GM19239 (cell line): ENCODE measurements around the gene TP53AIP1.

Experiments used
- DNase-seq: peaks from one replicate; pipeline ENCODE4 v3.0.0; 2011; ENCODE audit warnings: low spot score; ENCODE audit not compliant: insufficient read length
- FAIRE-seq: peaks from 2 replicates; lab custom pipeline; 2011; peaks lifted over from hg19 to GRCh38; lab: Jason Lieb, UNC

Gene TP53AIP1

DNA sequence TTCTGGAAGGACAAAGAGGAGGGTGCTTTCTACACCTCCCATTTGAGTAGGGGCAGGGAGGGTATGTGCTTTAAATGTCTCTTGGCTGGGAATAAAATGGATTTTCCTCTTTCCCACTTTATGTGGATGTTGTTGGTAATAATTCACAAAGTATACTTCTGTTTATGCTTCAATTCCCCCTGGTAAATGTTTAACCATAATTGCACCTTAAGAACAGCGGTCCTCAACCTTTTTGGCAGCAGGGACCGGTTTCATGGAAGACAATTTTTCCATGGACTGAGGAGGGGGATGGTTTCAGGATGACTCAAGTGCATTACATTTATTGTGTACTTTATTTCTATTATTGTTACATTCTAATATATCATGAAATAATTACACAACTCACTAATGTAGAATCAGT is 4.0 kb upstream of the TP53AIP1 start:
- FAIRE-seq: no peak
- no peak for DNase-seq

DNA sequence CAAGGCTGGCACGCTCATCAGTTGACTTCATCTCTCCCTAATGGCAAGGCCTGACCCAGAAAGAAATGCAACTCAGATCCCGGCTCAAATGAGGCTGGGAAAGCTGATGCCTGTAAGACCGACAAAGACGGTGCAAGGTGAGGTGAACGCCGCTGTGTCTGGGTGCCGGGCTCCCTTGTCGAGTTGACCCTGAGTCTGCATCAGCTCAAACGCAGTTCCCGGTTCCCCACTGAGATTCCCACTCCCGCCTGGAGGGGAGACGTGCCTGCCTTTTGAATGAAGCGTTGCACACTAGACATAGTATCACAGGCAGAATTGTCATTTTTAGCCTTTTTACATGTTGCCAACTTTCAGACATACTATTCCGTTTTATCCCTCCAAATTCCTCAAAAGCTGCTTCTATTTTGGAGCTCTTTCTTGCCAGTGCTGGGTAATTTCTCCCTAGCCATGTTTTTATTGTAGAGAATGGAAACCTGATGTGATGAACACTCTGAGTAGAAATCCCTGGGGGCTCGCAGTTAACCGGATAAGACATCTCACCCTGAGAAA is 831 bp upstream of the TP53AIP1 start:
- no peak for DNase-seq
- no peak for FAIRE-seq

DNA sequence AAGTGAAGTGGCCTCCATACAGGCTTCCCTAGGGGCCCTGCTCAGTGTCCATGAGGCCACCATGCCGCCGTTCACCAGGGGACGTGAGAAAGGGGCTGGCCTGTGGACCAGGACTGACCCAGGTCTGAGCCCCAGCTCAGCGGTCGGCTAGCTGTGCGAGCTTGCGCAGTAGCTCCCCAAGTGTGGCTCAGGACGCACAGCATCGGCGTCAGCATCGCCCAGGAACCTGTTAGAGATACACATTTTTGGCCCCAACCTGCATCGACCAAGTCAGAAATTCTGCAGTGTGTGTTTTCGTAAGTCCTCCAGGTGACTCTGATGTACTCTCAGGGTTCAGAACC is 429 bp downstream of the TP53AIP1 start:
- FAIRE-seq: no peak
- no peak for DNase-seq

DNA sequence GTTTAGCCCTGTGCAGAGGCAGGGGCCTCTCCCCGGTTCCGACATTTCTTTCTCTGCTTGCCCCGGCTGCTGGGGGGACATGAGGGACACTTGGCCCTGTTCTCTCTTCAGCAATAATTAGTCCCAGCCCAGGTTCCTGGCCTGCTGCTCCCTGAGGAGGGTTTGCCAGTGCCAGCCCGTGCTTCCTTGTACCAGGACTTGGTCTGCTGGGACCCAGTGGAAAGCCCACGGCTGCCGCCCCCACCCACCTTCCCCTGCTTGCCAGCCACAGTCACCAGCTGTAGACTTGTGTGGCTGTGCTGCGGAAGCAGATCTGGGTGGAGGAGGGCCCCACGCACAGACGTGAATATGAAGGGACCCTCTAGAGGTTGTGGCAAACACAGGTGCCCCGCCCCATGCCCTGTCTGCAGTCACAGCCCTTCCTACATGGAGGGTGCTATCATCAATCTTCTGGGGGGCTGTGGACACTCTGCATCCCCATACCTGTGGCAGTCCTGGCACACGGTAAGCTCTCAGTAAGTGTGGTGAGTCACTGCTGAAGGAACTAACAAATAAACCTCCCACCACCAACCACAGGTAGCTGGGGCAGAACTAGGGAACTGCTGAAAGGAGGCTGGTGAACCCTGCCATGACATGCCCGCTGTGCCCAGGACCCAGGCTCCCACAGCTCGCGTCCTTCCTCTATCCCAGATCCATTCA is 949 bp downstream of the TP53AIP1 start:
- DNase-seq (no peak), FAIRE-seq (no peak)

DNA sequence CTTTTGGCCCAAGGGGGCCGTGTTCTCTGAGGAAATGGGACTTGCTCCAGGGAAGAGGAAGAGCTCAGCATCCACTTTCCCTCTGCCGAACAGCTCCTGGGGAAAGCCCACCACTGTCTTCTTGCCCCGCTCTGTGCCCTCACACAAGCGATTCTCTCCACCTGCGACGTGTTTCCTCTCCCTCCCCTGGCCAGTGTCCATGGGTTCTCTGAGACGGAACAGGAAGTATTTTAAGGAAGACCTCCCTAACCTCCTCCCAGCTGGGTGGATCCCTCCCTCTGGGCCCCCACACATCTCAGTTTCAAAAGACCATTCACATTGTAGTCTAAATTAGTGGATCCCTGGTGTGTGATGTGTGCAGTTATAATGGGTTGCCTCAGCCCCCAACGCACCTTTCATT is 1.6 kb downstream of the TP53AIP1 start:
- DNase-seq (no peak), FAIRE-seq (no peak)

DNA sequence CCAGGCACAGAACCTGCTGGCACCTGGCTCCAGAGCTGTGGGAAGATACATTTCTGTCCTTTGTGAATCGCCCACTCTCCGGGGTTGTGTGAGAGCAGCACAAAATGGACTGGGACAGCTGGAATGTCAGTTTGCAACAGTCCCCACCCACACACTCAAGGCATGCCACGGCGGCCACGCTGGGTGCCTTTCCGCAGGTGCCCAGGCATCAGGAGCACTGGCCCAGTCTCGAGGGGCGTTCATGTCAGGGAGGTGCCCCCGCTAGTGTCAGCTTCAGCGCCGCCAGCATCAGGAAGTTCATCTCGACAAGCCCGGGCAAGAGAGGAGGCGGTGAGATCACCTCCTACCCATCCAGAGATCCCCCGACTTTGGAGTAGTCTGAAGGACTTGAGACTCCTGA is 2.1 kb downstream of the TP53AIP1 start:
- FAIRE-seq: no peak
- DNase-seq: no peak

DNA sequence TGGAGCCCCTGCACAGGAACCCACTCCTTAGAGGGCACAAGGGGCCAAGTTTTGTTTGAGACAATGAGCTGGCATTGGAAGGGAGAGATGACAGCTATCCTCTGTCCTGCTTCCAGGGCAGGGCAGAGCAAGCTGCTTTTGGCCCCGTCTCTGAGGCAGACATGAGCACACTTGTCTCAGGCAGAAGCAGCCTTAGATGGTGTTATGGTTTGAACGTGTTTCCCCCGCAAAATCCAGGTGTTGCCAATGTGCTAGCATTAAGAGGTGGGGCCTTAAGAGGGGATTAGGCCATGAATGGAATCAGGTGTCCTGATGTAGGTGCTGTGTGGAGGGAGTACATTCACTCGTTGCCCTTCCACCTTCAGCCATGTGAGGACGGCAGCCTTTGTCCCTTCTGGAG is 2.5 kb downstream of the TP53AIP1 start:
- no peak for FAIRE-seq
- DNase-seq: no peak

DNA sequence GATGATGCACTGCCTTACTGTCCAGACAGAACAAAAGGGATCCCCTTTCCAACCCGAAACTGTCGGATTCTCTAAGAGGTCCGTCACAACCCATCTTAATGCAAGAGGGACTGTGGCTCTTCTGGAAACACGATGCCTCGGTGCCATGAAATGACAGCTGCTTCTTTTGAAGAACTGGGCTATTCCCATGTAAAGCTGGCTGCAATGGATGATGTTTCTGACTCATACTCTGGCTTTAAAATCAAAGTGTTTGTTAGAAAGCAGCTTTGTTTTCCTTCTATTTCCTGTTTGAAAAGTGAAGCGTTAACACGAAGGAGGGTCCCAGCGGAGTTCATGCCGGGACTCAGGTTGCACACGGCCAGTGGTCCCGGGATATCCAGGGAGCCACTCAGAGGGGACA is 3.1 kb downstream of the TP53AIP1 start:
- DNase-seq (no peak), FAIRE-seq (no peak)

DNA sequence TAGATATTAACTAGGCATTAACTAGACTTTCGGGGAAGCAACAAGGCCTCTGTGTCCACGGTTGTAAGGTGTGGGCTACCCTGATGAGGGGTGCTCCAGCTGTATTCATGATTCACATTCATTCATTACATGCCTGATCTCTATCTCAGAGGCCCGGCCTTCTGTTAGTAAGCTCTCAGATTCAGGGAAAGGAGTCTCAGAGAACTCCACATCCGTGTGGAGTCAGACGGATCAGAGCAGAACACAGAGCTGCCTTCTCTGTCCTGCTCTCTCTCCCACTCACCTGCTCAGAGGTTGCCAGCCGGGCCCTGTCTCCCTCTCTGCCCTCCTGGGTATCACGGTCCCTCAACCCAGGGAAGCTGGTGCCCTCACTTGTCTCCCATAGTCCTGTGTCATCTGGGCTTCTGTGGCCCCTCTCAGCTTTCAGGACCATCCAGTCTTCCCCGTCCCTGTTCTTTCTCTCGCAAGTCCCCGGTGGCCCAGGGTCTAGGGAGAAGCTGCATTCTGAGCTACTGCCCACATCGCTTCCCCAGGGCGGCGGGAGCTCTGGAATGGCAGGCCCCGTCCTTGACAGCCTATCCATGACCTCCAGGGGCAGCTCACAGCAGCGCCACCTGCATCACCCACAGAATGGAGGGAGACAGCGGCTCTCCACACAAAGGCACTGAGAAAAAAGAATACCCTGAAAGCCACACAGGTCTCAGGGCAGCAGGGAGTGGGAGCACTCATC is 4.3 kb downstream of the TP53AIP1 start:
- DNase-seq: no peak
- no peak for FAIRE-seq

DNA sequence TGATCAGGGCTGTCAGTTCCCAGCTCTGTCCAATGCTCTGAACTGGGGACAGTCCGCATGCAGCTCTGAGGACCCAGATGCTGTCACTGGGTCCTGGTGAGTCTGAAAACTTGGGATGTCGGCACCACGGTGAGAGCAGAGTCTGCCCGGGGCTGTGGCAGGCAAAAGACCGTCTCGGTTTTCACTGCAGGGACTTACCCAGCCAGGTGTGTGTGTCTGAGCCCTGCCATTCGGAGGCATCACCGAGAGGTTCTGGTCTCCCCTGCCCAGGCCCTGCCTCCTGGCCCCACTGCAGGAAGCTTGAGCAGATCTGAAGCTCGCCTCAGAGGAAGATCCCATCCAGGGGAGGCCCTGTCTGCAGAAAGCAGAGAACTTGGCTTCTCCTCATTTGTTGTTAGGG is 5.2 kb downstream of the TP53AIP1 start:
- FAIRE-seq: no peak
- DNase-seq: no peak

DNA sequence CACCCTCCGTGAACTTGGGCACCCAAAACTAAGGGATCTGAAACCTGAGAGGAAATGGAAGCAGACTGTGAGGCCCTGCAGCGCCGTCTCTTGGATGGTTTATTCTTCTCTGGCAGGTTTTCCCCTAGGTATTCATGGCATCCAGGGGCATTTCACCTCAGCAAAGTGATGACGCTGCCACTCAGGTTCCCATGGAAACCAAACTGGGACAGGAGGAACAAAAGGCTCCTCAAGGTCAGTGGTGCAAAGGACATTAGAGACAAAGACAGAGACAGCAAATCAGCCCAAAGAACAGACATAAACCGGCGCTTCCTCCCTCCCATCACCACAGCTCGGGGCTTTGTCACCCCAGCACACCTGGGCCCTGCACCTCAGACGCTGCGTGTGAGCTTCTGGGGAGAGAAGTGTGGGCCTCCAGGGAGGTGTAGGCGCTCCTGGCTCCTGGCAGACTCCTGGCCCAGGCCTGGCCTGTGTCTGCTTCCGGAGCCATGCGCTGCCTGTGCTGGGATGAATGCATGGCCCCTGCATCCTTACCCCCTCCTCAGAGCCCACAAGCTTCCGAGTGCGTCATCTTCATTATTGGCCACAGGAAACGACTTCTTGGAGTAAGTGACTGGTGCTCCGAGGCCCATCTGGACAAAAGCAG is 5.9 kb downstream of the TP53AIP1 start:
- DNase-seq (no peak), FAIRE-seq (no peak)

DNA sequence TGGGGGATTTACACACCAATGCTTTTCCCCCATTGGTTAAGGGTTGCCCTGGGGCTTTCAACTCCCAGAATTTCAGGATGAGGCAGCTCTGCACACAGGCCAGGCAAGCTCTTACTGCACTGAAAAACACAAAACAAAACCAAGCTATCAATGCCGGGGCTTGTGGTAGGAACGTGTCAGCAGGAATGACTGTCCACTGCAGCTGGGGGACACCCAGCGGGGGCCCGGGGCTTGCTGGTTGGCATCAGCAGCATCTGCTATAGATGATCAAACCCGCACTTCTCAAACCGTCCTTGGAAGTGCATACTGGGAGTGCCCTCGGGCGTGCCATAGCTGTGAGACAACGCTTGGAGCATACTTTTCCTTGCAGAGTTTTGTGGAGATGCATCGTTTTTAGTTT is 7.7 kb downstream of the TP53AIP1 start:
- FAIRE-seq: no peak
- no peak for DNase-seq

DNA sequence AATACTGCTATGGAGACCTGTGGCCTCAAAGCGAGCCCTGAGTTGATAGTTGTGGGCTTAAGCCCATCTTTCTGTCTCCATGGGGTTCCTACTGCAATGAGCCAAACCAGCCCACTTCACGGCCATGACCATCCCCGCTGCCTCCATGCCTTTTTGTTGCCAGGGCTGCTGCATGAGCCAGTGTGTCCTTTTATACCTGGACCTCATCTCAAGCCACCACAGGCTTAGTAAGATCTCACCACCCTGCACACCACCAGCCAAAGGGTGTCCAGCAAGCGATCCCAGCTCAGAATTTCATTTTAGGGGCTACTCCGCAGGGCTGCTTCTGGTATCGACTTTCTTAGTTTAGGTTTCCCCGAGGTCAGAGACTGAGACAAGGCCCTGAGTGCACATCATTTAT is 8.3 kb downstream of the TP53AIP1 start:
- no peak for FAIRE-seq
- no peak for DNase-seq

DNA sequence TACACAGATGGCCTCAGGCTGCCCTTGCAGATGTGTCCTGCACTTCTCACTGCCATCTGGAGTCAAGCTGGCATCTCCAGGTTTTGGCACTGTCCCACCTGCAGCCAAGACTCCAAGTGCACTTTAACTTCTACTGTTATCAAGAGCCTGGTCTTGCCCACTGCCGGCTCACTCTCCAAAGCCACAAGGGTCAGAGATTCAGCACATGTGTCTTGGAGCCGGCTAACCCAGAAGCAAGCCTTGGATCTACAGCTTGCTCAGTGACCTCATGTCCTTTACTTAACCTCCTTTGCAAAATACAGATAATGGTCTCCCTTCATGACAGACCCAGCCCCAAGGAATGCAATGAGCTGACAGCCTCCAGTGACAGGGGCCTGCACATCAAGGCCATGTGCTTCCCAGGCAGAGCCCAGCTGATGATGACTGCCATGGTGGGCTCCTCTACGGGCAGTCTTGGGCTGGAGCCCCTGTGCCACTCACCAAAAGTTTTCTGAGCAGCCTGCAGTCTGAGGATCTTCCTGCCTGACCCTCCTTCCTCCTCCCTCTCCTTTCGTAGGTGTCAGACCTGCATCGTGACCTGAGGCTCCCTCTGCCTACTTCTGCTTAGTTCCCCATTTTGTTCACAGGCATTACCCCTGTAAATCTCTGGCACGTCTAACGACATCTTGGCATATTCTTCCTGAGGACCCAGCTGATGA is 9.0 kb downstream of the TP53AIP1 start:
- DNase-seq (no peak), FAIRE-seq (no peak)

DNA sequence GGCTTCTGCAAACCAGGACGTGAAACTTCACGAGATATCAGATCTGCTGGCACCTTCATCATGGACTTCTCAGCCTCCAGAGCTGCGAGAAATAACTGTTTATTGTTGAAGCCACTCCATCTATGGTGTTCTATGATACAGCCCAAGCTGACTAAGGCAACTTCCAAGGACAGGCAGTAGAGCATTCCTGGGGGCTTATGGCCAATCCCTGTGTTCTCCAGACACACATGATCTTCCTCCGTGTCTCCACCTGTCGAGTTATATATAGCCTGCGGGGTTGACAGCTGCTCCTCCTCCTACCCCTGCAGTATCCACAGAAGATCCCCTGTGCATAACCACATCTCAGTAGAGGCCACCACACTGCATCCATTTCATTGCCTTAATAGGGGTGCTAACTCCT is 11.0 kb downstream of the TP53AIP1 start:
- no peak for FAIRE-seq
- no peak for DNase-seq

DNA sequence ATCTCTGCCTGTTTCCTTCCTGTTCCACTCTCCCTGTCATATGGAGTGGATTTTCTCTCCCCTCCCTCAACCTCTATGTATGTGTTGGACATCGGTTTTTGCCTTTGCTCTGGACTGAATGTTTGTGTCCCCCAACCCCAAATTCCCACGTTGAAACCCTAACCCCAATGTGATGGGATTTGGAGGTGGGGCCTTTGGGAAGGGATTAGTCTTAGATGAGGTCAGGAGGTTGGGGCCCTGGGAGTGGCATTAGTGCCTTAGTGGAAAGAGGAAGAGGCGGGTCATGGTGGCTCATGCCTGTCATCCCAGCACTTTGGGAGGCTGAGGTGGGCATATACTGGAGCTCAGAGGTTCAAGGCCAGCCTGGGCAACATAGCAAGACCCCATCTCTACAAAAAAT is 11.6 kb downstream of the TP53AIP1 start:
- DNase-seq (no peak), FAIRE-seq (no peak)

DNA sequence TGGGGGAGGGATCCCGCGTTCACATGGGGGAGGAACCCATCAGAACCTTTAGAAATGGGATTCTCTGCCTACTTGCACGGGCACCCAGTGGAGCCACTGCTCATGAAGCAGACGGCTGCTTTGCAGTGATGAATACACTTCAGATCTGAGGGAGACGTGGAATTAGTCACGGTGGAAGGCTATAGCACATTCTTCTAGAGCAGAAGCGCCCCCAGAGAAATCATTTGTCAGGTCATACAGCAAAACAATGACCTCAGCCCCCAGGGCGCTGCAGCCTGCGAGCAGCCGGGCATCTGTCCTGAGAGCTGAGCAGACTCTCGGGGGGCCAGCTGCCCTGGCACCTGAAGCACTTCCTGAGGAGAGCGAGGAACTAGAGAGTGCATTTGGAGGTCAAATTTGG is 12.7 kb downstream of the TP53AIP1 start:
- FAIRE-seq: no peak
- no peak for DNase-seq

DNA sequence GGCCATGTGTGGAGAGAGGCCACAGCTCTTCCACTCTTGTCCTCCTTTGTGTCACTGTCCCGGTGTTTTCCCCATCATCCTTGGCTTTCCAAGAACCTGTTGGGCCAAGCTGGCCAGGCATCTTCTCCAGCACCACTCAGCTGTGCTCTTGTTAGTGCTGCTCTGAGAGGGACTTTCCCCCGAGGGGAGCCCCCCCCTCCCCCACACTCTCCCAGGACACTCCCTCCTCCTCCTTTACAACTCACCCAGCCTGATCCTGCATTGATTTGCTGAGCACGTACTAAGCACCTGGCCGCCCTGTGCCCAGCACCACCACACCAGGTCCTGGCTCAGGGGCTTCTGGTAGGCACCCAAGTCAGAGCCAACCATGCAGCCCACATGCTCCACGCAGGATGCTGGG is 13.2 kb downstream of the TP53AIP1 start:
- DNase-seq: no peak
- FAIRE-seq: no peak

DNA sequence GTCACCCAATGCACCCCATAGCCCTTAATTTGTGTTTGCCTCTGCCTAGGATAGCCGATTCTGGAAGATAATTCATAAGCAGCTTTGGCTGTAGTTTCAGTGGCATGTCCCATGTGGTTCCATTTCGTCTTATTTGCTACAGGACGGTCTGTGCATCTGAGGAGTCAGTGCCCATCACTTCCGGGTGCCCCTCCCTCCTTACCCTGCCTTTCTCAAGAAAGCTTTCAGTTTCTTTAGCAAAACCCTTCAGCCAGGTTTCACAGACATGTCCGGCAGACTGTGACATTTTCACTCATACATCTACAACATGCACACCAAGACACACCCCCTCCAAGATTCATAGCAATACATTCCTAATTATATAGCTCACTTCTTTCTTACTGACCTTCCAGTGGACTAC is 14.3 kb downstream of the TP53AIP1 start:
- DNase-seq (peak; percentile 91), FAIRE-seq (peak; percentile 95)

DNA sequence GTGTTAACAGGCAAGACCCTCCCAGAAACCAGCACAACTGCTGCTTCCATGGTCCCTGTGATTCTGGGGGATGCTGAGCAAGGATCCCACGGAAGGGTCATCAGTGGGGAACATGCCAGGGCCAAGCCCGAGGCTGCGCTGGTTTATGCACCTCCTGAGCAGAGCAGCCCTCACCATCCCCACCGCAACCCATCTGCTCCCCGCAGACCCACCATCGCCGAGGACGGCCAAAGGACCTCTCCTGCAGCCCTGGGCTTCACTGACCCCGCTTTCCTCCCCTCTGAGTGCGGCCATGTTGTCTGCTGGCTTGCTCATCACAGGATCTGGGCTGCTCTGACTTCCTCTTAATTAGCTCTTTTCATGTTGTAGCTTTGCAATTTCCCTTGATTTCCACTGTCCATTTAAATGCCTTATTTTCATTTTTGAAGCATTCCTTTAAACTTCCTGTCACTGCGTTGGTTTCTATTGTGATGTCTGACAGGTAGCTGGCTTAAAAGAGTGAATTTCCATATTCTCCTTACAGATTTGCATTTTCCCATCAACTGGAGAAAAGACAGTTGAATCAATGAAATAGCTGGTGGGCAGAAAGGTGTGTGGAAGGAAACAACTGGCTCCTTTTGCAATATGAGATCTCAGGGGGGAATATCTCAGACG is 14.9 kb downstream of the TP53AIP1 start:
- no peak for DNase-seq
- FAIRE-seq: no peak
